ENCODE measurements around the gene DDAH2. TPM values are rescaled to one million over a fixed set of nuclear protein-coding genes. Genes with fewer than 3 reads are reported as not detected.
A peak's percentile ranks its signal among the peaks of the same experiment; 100 is the strongest.

Gene DDAH2
- total RNA-seq, 2 experiments from 2014 or later: 3.0 to 3.3 TPM

DNA sequence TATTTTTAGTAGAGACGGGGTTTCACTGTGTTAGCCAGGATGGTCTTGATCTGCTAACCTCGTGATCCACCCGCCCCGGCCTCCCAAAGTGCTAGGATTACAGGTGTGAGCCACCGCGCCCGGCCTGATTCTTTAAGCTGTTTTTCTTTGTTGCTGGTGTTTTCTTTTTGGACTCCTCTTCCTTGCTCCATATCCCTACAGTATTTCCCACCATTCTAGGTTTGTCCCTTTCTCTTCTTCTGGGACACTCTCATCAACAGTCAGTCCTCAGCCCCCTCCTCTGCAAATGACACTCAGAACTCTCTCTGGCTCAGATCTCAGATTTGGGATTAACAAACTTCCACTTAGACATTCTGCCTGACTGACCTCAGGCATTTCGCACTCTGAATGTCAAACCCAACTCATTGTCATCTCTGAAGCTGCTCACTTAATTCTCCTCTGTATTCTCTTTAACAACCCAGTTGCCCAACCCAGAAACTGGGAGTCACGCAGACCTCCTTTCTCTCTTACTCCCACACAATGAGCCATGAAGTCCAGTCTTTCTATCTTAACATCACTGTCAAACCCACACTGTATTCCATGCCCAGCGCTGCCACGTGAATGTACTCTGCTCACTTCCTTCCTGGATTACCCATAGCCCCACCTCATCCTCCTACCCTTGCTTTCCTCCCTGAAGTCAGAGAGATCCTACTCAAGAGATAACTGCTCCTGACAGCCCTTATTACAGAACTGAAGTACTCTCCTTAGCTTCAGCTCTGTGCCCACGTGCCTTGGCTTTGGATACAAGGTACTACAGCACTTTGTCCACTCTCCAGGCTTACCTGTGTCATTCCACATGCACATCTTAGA lies 3.4 kb downstream of the DDAH2 start:
- Mint-ChIP-seq H3K36me3 (ENCODE audit: low read depth) (peaks cover 19% of the 10 kb centered on the region), H3K27ac (no peak overlapping the region), H3K4me3 (no peak overlapping the region), H3K9me3 (no peaks in the 10 kb centered on the region), H3K27me3 (no peaks in the 10 kb centered on the region), H3K4me1 (ENCODE audit: low read depth) (peaks cover 42% of the 10 kb centered on the region)
- TF ChIP-seq, protein P1, sequence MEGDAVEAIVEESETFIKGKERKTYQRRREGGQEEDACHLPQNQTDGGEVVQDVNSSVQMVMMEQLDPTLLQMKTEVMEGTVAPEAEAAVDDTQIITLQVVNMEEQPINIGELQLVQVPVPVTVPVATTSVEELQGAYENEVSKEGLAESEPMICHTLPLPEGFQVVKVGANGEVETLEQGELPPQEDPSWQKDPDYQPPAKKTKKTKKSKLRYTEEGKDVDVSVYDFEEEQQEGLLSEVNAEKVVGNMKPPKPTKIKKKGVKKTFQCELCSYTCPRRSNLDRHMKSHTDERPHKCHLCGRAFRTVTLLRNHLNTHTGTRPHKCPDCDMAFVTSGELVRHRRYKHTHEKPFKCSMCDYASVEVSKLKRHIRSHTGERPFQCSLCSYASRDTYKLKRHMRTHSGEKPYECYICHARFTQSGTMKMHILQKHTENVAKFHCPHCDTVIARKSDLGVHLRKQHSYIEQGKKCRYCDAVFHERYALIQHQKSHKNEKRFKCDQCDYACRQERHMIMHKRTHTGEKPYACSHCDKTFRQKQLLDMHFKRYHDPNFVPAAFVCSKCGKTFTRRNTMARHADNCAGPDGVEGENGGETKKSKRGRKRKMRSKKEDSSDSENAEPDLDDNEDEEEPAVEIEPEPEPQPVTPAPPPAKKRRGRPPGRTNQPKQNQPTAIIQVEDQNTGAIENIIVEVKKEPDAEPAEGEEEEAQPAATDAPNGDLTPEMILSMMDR (IDR thresholded peaks at IDR 0.05): no peak
- DNase-seq: peak in 1 of 14 experiments; percentile 13
- H3K36me3 ChIP-seq (ENCODE audit: insufficient read depth, low read length): peaks cover 5% of the 10 kb centered on the region
- ChIA-PET POLR2A (no interaction called here), CTCF (interaction anchor here (5.8 kb wide), 1 partner anchor 13 kb away, joined by 41 read pairs; the partner anchor contains the start of gene MSH5)
- peaks cover 52% of the 10 kb centered on the region for H3K4me1 ChIP-seq (ENCODE audit: insufficient read depth, low read length)
- ATAC-seq (ENCODE audit: poor library complexity): no peak
- intact Hi-C loops (cut with DNase I, micrococcal nuclease): no loop called here
- H3K27me3 ChIP-seq (ENCODE audit: control insufficient read depth in 1 of 2, insufficient read depth in 2 of 2, low read length in 2 of 2): no peaks in the 10 kb centered on the region
- no peak overlapping the region for H3K27ac ChIP-seq (ENCODE audit: low read depth in 1 of 2, low read length in 2 of 2)
- H3K4me3 ChIP-seq (ENCODE audit: low read length): no peak overlapping the region
- H3K9me3 ChIP-seq (ENCODE audit: control insufficient read depth in 1 of 2, insufficient read depth in 1 of 2, low read length in 2 of 2): no peaks in the 10 kb centered on the region

DNA sequence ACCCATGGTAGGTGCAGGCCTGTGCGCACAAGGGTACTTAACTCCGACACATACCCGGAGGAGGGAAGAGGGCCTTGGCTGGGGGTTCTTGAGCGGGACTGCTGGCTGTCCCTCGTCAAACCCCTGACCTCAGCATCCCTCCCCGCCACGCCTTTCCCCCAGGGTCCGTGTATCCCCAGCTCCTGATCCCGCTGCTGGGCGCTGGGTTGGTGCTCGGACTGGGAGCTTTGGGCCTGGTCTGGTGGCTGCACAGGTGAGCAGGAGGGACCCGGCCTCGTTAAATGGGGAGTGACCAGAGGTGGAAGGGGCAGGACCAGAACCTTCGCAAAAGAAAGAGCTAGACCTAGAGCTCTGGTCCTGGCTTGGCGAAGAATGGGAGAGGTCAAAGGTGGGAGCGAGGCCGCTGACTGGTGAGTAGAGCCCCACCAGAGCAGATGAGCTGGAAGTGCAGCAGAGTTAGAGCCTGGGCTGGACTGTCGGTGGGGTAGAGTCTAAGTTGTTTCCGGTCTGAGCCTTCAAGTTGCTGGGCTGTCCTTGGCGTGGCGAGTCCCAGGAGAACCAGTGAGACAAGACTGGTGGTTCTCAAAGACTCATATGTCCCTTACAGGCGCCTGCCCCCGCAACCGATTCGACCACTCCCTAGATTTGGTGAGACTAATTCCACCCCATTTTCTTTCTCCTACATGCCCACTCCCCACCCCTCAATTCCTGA lies 5.0 kb downstream of the DDAH2 start:
- no peak overlapping the region for H3K4me3 Mint-ChIP-seq
- peaks cover 6% of the 10 kb centered on the region for H3K36me3 Mint-ChIP-seq (ENCODE audit: low read depth)
- H3K27ac Mint-ChIP-seq: no peak overlapping the region
- H3K27me3 Mint-ChIP-seq: no peaks in the 10 kb centered on the region
- TF ChIP-seq, protein P1 (IDR thresholded peaks at IDR 0.05): no peak
- no peaks in the 10 kb centered on the region for H3K9me3 ChIP-seq (ENCODE audit: control insufficient read depth in 1 of 2, insufficient read depth in 1 of 2, low read length in 2 of 2)
- H3K36me3 ChIP-seq (ENCODE audit: insufficient read depth, low read length): no peaks in the 10 kb centered on the region
- no peak overlapping the region for H3K4me3 ChIP-seq (ENCODE audit: low read length)
- H3K4me1 Mint-ChIP-seq (ENCODE audit: low read depth): peaks cover 29% of the 10 kb centered on the region
- DNase-seq (no peak), ATAC-seq (ENCODE audit: poor library complexity) (no peak)
- H3K4me1 ChIP-seq (ENCODE audit: insufficient read depth, low read length): peaks cover 38% of the 10 kb centered on the region
- no peaks in the 10 kb centered on the region for H3K9me3 Mint-ChIP-seq
- H3K27me3 ChIP-seq (ENCODE audit: control insufficient read depth in 1 of 2, insufficient read depth in 2 of 2, low read length in 2 of 2): no peaks in the 10 kb centered on the region
- ChIA-PET CTCF (no interaction called here), POLR2A (interaction anchor here (1.4 kb wide), 1 partner anchor 21 kb away, joined by 4 read pairs; the partner anchor contains the start of gene ABHD16A)
- H3K27ac ChIP-seq (ENCODE audit: low read depth in 1 of 2, low read length in 2 of 2): no peak overlapping the region
- intact Hi-C loops (cut with DNase I, micrococcal nuclease): no loop called here

DNA sequence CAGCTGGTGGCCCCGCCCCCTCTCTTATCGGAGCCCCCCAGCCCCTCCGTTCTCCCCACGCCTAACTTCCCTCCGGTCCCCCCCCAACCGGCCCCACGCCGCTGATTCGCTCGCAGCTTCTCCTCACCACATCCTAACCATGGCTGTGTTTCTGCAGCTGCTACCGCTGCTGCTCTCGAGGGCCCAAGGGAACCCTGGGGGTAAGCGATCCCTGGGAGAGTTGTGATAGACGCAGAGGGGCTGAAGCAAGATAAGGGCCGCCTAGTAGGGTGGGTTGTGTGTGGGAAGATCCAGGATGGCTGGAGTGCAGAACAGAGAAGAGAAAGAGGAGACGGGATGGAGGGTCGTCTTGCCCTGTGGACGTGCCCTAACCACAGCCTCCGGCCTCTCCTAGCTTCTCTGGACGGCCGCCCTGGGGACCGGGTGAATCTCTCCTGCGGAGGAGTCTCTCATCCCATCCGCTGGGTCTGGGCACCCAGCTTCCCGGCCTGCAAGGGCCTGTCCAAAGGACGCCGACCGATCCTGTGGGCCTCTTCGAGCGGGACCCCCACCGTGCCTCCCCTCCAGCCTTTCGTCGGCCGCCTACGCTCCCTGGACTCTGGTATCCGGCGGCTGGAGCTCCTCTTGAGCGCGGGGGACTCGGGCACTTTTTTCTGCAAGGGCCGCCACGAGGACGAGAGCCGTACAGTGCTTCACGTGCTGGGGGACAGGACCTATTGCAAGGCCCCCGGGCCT lies 5.7 kb downstream of the DDAH2 start, which contains the start of gene MPIG6B:
TSS of gene MPIG6B (plus strand) at position 129 of the 735 bp plus-strand sequence. CDS start at position 140, 11 bp downstream.
- no peaks in the 10 kb centered on the region for H3K27me3 ChIP-seq (ENCODE audit: control insufficient read depth in 1 of 2, insufficient read depth in 2 of 2, low read length in 2 of 2)
- TF ChIP-seq, protein P1 (IDR thresholded peaks at IDR 0.05): no peak
- intact Hi-C loops (cut with DNase I, micrococcal nuclease): no loop called here
- H3K36me3 ChIP-seq (ENCODE audit: insufficient read depth, low read length): no peaks in the 10 kb centered on the region
- no peak within 1 kb of the TSS for H3K4me3 Mint-ChIP-seq
- ChIA-PET POLR2A (interaction anchor here (1.4 kb wide), 1 partner anchor 20 kb away, joined by 4 read pairs; the partner anchor contains the start of gene ABHD16A), CTCF (no interaction called here)
- no peaks in the 10 kb centered on the region for H3K9me3 Mint-ChIP-seq
- ATAC-seq (ENCODE audit: poor library complexity): no peak
- H3K27me3 Mint-ChIP-seq: no peaks in the 10 kb centered on the region
- H3K36me3 Mint-ChIP-seq (ENCODE audit: low read depth): peaks cover 6% of the 10 kb centered on the region
- H3K4me1 Mint-ChIP-seq (ENCODE audit: low read depth): peaks cover 26% of the 10 kb centered on the region
- no peak within 1 kb of the TSS for H3K27ac Mint-ChIP-seq
- no peaks in the 10 kb centered on the region for H3K9me3 ChIP-seq (ENCODE audit: control insufficient read depth in 1 of 2, insufficient read depth in 1 of 2, low read length in 2 of 2)
- H3K27ac ChIP-seq (ENCODE audit: low read depth in 1 of 2, low read length in 2 of 2): no peak within 1 kb of the TSS
- DNase-seq: no peak
- no peak within 1 kb of the TSS for H3K4me3 ChIP-seq (ENCODE audit: low read length)
- peaks cover 31% of the 10 kb centered on the region for H3K4me1 ChIP-seq (ENCODE audit: insufficient read depth, low read length)

Data from CD4-positive, alpha-beta T cell (primary cell).